Spinal cord (tissue), 10 donors: ENCODE results near the gene ELF3. TPM values are rescaled to one million over a fixed set of nuclear protein-coding genes. Genes with fewer than 3 reads are reported as not detected.
A peak's percentile ranks its signal among the peaks of the same experiment; 100 is the strongest.

Experiments
- DNase-seq, 6 donors: peaks; one replicate each; pipeline versions ENCODE4 v3.0.0 to v3.0.0-alpha.2; 2013 to 2015; ENCODE audit warnings: low spot score in 6 of 6, low read depth in 4 of 6
- H3K27ac ChIP-seq: one replicate; pipeline ENCODE4 v1.5.1; 2013; ENCODE audit warnings: low read depth, low read length, control low read depth
- H3K27me3 ChIP-seq: one replicate; pipeline ENCODE4 v1.6.1; 2013; ENCODE audit warnings: low read length; ENCODE audit not compliant: control insufficient read depth, insufficient read depth
- H3K36me3 ChIP-seq: one replicate; pipeline ENCODE4 v1.6.1; 2013; ENCODE audit warnings: low read length; ENCODE audit not compliant: control insufficient read depth, insufficient read depth
- H3K4me1 ChIP-seq: one replicate; pipeline ENCODE4 v1.6.1; 2013; ENCODE audit warnings: low read length; ENCODE audit not compliant: control insufficient read depth, insufficient read depth
- H3K4me3 ChIP-seq: one replicate; pipeline ENCODE4 v1.5.1; 2013; ENCODE audit warnings: low read depth, low read length, control low read depth
- H3K9me3 ChIP-seq: one replicate; pipeline ENCODE4 v1.6.1; 2013; ENCODE audit warnings: low read length; ENCODE audit not compliant: control insufficient read depth, insufficient read depth
- WGBS: methylation state at CpG from one replicate; pipeline ENCODE4 v1.1.5; 2013; ENCODE audit warnings: missing lambda C conversion rate; ENCODE audit not compliant: insufficient coverage; 5-methylcytosine and 5-hydroxymethylcytosine counted together
- polyA plus RNA-seq, 2 donors: library from polyadenylated mRNA; unstranded; fragments of 120-200 nt; gene quantifications; one replicate each; pipeline ENCODE4 v1.2.1, GENCODE V29; 2013; ENCODE audit not compliant: insufficient read length in 2 of 2
- total RNA-seq, 2 donors: library from RNA; depleted of rRNA in 1 of 2; stranded (reverse); fragments of 120-200 nt in 1 of 2; fragments of >200 nt in 1 of 2; gene quantifications; one replicate each; pipeline versions ENCODE4 v1.2.3 to v1.2.4, GENCODE V29; 2013 to 2014
- donor health status: healthy.

Gene ELF3
- total and polyA plus RNA-seq, 4 donors: 0.35 to 1.2 (median 0.84) TPM

- Histone ChIP-seq H3K27ac (peak overlapping the region; percentile 80), H3K27me3 (no peaks in the 10 kb centered on the region), H3K36me3 (peaks cover 10% of the 10 kb centered on the region), H3K9me3 (no peaks in the 10 kb centered on the region), H3K4me1 (peaks cover 11% of the 10 kb centered on the region), H3K4me3 (peak overlapping the region; percentile 65)
- 20% methylated on average over 8 of the region's 11 CpGs for WGBS
- peak in 3 of 6 donors; percentile 5 to 43 (median 7) for DNase-seq
Observed at GRCh38 chr1:201983380-201983805, 27.0 kb upstream of the ELF3 start.

GRCh38 chr1:201984446-201984845 lies 25.9 kb upstream of the ELF3 start:
- Histone ChIP-seq H3K4me3 (no peak overlapping the region), H3K27me3 (no peaks in the 10 kb centered on the region), H3K9me3 (no peaks in the 10 kb centered on the region), H3K27ac (no peak overlapping the region), H3K36me3 (peaks cover 14% of the 10 kb centered on the region), H3K4me1 (peaks cover 11% of the 10 kb centered on the region)
- no peak for DNase-seq
- no CpG with 5 or more reads among the region's 3 CpGs for WGBS

GRCh38 chr1:201985355-201985754 lies 25.0 kb upstream of the ELF3 start:
- no peak overlapping the region for H3K27ac ChIP-seq
- no peak for DNase-seq
- H3K9me3 ChIP-seq: no peaks in the 10 kb centered on the region
- 92% methylated on average over 2 of the region's 2 CpGs for WGBS
- H3K36me3 ChIP-seq: peaks cover 24% of the 10 kb centered on the region
- no peaks in the 10 kb centered on the region for H3K27me3 ChIP-seq
- no peak overlapping the region for H3K4me3 ChIP-seq
- peaks cover 11% of the 10 kb centered on the region for H3K4me1 ChIP-seq

- Histone ChIP-seq H3K4me1 (peaks cover 5% of the 10 kb centered on the region), H3K27me3 (no peaks in the 10 kb centered on the region), H3K36me3 (peaks cover 47% of the 10 kb centered on the region), H3K27ac (no peak overlapping the region), H3K4me3 (no peak overlapping the region), H3K9me3 (no peaks in the 10 kb centered on the region)
- DNase-seq: no peak
- WGBS: 97% methylated on average over 5 of the region's 7 CpGs
Observed at GRCh38 chr1:201988601-201989000, 21.8 kb upstream of the ELF3 start.

GRCh38 chr1:201989354-201990128 lies 20.8 kb upstream of the ELF3 start:
- no peaks in the 10 kb centered on the region for H3K4me1 ChIP-seq
- 99% methylated on average over 7 of the region's 10 CpGs for WGBS
- no peak for DNase-seq
- no peaks in the 10 kb centered on the region for H3K9me3 ChIP-seq
- H3K36me3 ChIP-seq: peaks cover 56% of the 10 kb centered on the region
- no peak overlapping the region for H3K4me3 ChIP-seq
- no peaks in the 10 kb centered on the region for H3K27me3 ChIP-seq
- H3K27ac ChIP-seq: no peak overlapping the region

GRCh38 chr1:201990427-201990826 lies 20.0 kb upstream of the ELF3 start:
- DNase-seq: no peak
- H3K27me3 ChIP-seq: no peaks in the 10 kb centered on the region
- peaks cover 62% of the 10 kb centered on the region for H3K36me3 ChIP-seq
- H3K4me3 ChIP-seq: no peak overlapping the region
- H3K9me3 ChIP-seq: no peaks in the 10 kb centered on the region
- no peaks in the 10 kb centered on the region for H3K4me1 ChIP-seq
- 60% methylated on average over 1 of the region's 6 CpGs for WGBS
- H3K27ac ChIP-seq: no peak overlapping the region

- H3K27me3 ChIP-seq: no peaks in the 10 kb centered on the region
- H3K9me3 ChIP-seq: no peaks in the 10 kb centered on the region
- no peak overlapping the region for H3K27ac ChIP-seq
- no peak overlapping the region for H3K4me3 ChIP-seq
- H3K36me3 ChIP-seq: peaks cover 78% of the 10 kb centered on the region
- H3K4me1 ChIP-seq: no peaks in the 10 kb centered on the region
- 56% methylated on average over 15 of the region's 16 CpGs for WGBS
- peak in 3 of 6 donors; percentile 22 to 79 (median 55) for DNase-seq
Observed at GRCh38 chr1:201999625-202000238, 10.7 kb upstream of the ELF3 start.

- H3K4me1 ChIP-seq: no peaks in the 10 kb centered on the region
- peaks cover 65% of the 10 kb centered on the region for H3K36me3 ChIP-seq
- H3K27ac ChIP-seq: no peak overlapping the region
- H3K4me3 ChIP-seq: no peak overlapping the region
- H3K27me3 ChIP-seq: no peaks in the 10 kb centered on the region
- no CpG with 5 or more reads among the region's 9 CpGs for WGBS
- H3K9me3 ChIP-seq: no peaks in the 10 kb centered on the region
- DNase-seq: peak in 1 of 6 donors; percentile 11
Observed at GRCh38 chr1:202002507-202002906, 7.9 kb upstream of the ELF3 start.

GRCh38 chr1:202004711-202005110 lies 5.7 kb upstream of the ELF3 start:
- Histone ChIP-seq H3K36me3 (peaks cover 64% of the 10 kb centered on the region), H3K4me1 (peaks cover 5% of the 10 kb centered on the region), H3K9me3 (no peaks in the 10 kb centered on the region), H3K4me3 (no peak overlapping the region), H3K27me3 (no peaks in the 10 kb centered on the region), H3K27ac (no peak overlapping the region)
- no peak for DNase-seq
- 83% methylated on average over 9 of the region's 9 CpGs for WGBS

- no CpG with 5 or more reads among the region's 2 CpGs for WGBS
Observed at GRCh38 chr1:202005958-202006357, 4.4 kb upstream of the ELF3 start.

More at GRCh38 chr1:202005958-202006357, 4.4 kb upstream of the ELF3 start:
- no peaks in the 10 kb centered on the region for H3K9me3 ChIP-seq
- H3K36me3 ChIP-seq: peaks cover 55% of the 10 kb centered on the region
- H3K27ac ChIP-seq: no peak overlapping the region
- H3K4me3 ChIP-seq: no peak overlapping the region
- no peaks in the 10 kb centered on the region for H3K27me3 ChIP-seq
- peak in 1 of 6 donors; percentile 9 for DNase-seq
- peaks cover 17% of the 10 kb centered on the region for H3K4me1 ChIP-seq
